Measurements from ENCODE around the gene UBB.

The UBB gene

GRCh38 chr17:16380640-16381495, at the start of gene UBB:
UBB (plus strand) TSS chr17:16381091; CDS start chr17:16381908, 817 bp downstream.
- Mint-ChIP-seq H3K27me3 (no peaks in the 10 kb centered on the region), H3K4me3 (peak within 1 kb of the TSS; percentile 89), H3K4me1 (ENCODE audit: low read depth) (peaks cover 24% of the 10 kb centered on the region), H3K9me3 (no peaks in the 10 kb centered on the region), H3K27ac (peak within 1 kb of the TSS; percentile 100), H3K36me3 (ENCODE audit: low read depth) (peaks cover 36% of the 10 kb centered on the region)
- intact Hi-C loops (cut with micrococcal nuclease) = loop anchor here (2.0 to 5.0 kb wide), 2 partner anchors 36 to 56 kb away; no protein-coding TSS in a partner anchor

GRCh38 chr17:16338391-16338790, 42.5 kb upstream of the UBB start:
- Mint-ChIP-seq H3K4me3 (no peak overlapping the region), H3K9me3 (no peaks in the 10 kb centered on the region), H3K27ac (no peak overlapping the region), H3K36me3 (ENCODE audit: low read depth) (peaks cover 8% of the 10 kb centered on the region), H3K4me1 (ENCODE audit: low read depth) (no peaks in the 10 kb centered on the region), H3K27me3 (no peaks in the 10 kb centered on the region)
- intact Hi-C loops (cut with micrococcal nuclease) = no loop called here

- no peaks in the 10 kb centered on the region for H3K9me3 Mint-ChIP-seq
- intact Hi-C loops (cut with micrococcal nuclease) = no loop called here
- peaks cover 16% of the 10 kb centered on the region for H3K36me3 Mint-ChIP-seq (ENCODE audit: low read depth)
- no peak overlapping the region for H3K4me3 Mint-ChIP-seq
- no peaks in the 10 kb centered on the region for H3K4me1 Mint-ChIP-seq (ENCODE audit: low read depth)
- H3K27ac Mint-ChIP-seq = no peak overlapping the region
- H3K27me3 Mint-ChIP-seq = no peaks in the 10 kb centered on the region
Observed at GRCh38 chr17:16339402-16339801, 41.5 kb upstream of the UBB start.

GRCh38 chr17:16339959-16340358, 40.9 kb upstream of the UBB start:
- Mint-ChIP-seq H3K4me3 (no peak overlapping the region), H3K9me3 (no peaks in the 10 kb centered on the region), H3K36me3 (ENCODE audit: low read depth) (peaks cover 16% of the 10 kb centered on the region), H3K27ac (no peak overlapping the region), H3K4me1 (ENCODE audit: low read depth) (no peaks in the 10 kb centered on the region), H3K27me3 (no peaks in the 10 kb centered on the region)
- intact Hi-C loops (cut with micrococcal nuclease) = no loop called here

- Mint-ChIP-seq H3K9me3 (no peaks in the 10 kb centered on the region), H3K27ac (no peak overlapping the region)
- intact Hi-C loops (cut with micrococcal nuclease) = no loop called here
Observed at GRCh38 chr17:16342979-16343378, 37.9 kb upstream of the UBB start.

GRCh38 chr17:16343569-16343968, 37.3 kb upstream of the UBB start:
- H3K4me1 Mint-ChIP-seq (ENCODE audit: low read depth) = no peaks in the 10 kb centered on the region
- intact Hi-C loops (cut with micrococcal nuclease) = no loop called here
- H3K27ac Mint-ChIP-seq = no peak overlapping the region
- H3K36me3 Mint-ChIP-seq (ENCODE audit: low read depth) = peaks cover 16% of the 10 kb centered on the region
- no peaks in the 10 kb centered on the region for H3K9me3 Mint-ChIP-seq
- H3K4me3 Mint-ChIP-seq = no peak overlapping the region
- H3K27me3 Mint-ChIP-seq = no peaks in the 10 kb centered on the region

More at GRCh38 chr17:16342979-16343378, 37.9 kb upstream of the UBB start:
- Mint-ChIP-seq H3K4me3 (no peak overlapping the region), H3K4me1 (ENCODE audit: low read depth) (no peaks in the 10 kb centered on the region), H3K36me3 (ENCODE audit: low read depth) (peaks cover 16% of the 10 kb centered on the region), H3K27me3 (no peaks in the 10 kb centered on the region)

- H3K27me3 Mint-ChIP-seq = no peaks in the 10 kb centered on the region
- no peaks in the 10 kb centered on the region for H3K9me3 Mint-ChIP-seq
- no peak overlapping the region for H3K4me3 Mint-ChIP-seq
- peaks cover 16% of the 10 kb centered on the region for H3K36me3 Mint-ChIP-seq (ENCODE audit: low read depth)
- H3K27ac Mint-ChIP-seq = no peak overlapping the region
- no peaks in the 10 kb centered on the region for H3K4me1 Mint-ChIP-seq (ENCODE audit: low read depth)
- intact Hi-C loops (cut with micrococcal nuclease) = no loop called here
Observed at GRCh38 chr17:16345565-16345964, 35.3 kb upstream of the UBB start.

GRCh38 chr17:16346721-16347271, 34.1 kb upstream of the UBB start:
- H3K9me3 Mint-ChIP-seq = no peaks in the 10 kb centered on the region
- peaks cover 16% of the 10 kb centered on the region for H3K36me3 Mint-ChIP-seq (ENCODE audit: low read depth)
- H3K4me3 Mint-ChIP-seq = no peak overlapping the region
- intact Hi-C loops (cut with micrococcal nuclease) = no loop called here
- H3K4me1 Mint-ChIP-seq (ENCODE audit: low read depth) = peaks cover 2% of the 10 kb centered on the region
- H3K27ac Mint-ChIP-seq = no peak overlapping the region
- H3K27me3 Mint-ChIP-seq = peaks cover 10% of the 10 kb centered on the region

GRCh38 chr17:16348586-16348985, 32.3 kb upstream of the UBB start:
- H3K4me1 Mint-ChIP-seq (ENCODE audit: low read depth) = peaks cover 12% of the 10 kb centered on the region

GRCh38 chr17:16349431-16349830, 31.5 kb upstream of the UBB start:
- Mint-ChIP-seq H3K27me3 (peaks cover 32% of the 10 kb centered on the region), H3K4me3 (no peak overlapping the region), H3K4me1 (ENCODE audit: low read depth) (peaks cover 12% of the 10 kb centered on the region), H3K9me3 (no peaks in the 10 kb centered on the region), H3K36me3 (ENCODE audit: low read depth) (no peaks in the 10 kb centered on the region), H3K27ac (no peak overlapping the region)
- intact Hi-C loops (cut with micrococcal nuclease) = no loop called here

More at GRCh38 chr17:16348586-16348985, 32.3 kb upstream of the UBB start:
- intact Hi-C loops (cut with micrococcal nuclease) = no loop called here
- Mint-ChIP-seq H3K27ac (no peak overlapping the region), H3K4me3 (no peak overlapping the region), H3K36me3 (ENCODE audit: low read depth) (peaks cover 7% of the 10 kb centered on the region), H3K27me3 (peaks cover 23% of the 10 kb centered on the region), H3K9me3 (no peaks in the 10 kb centered on the region)

GRCh38 chr17:16351831-16352230, 29.1 kb upstream of the UBB start:
- Mint-ChIP-seq H3K36me3 (ENCODE audit: low read depth) (no peaks in the 10 kb centered on the region), H3K4me3 (peak overlapping the region; percentile 70), H3K27ac (no peak overlapping the region), H3K27me3 (peaks cover 53% of the 10 kb centered on the region), H3K9me3 (no peaks in the 10 kb centered on the region), H3K4me1 (ENCODE audit: low read depth) (peaks cover 16% of the 10 kb centered on the region)
- intact Hi-C loops (cut with micrococcal nuclease) = no loop called here

GRCh38 chr17:16352303-16352666, 28.6 kb upstream of the UBB start:
- peak overlapping the region; percentile 70 for H3K4me3 Mint-ChIP-seq
- H3K27ac Mint-ChIP-seq = no peak overlapping the region
- H3K27me3 Mint-ChIP-seq = peaks cover 56% of the 10 kb centered on the region
- H3K4me1 Mint-ChIP-seq (ENCODE audit: low read depth) = peaks cover 20% of the 10 kb centered on the region
- no peaks in the 10 kb centered on the region for H3K9me3 Mint-ChIP-seq
- intact Hi-C loops (cut with micrococcal nuclease) = no loop called here
- H3K36me3 Mint-ChIP-seq (ENCODE audit: low read depth) = no peaks in the 10 kb centered on the region

- no peaks in the 10 kb centered on the region for H3K9me3 Mint-ChIP-seq
- intact Hi-C loops (cut with micrococcal nuclease) = no loop called here
- H3K36me3 Mint-ChIP-seq (ENCODE audit: low read depth) = no peaks in the 10 kb centered on the region
- H3K27ac Mint-ChIP-seq = no peak overlapping the region
- peaks cover 58% of the 10 kb centered on the region for H3K27me3 Mint-ChIP-seq
- H3K4me1 Mint-ChIP-seq (ENCODE audit: low read depth) = peaks cover 20% of the 10 kb centered on the region
- H3K4me3 Mint-ChIP-seq = peak overlapping the region; percentile 70
Observed at GRCh38 chr17:16352667-16353316, 28.1 kb upstream of the UBB start.
